ENCODE data around the gene MSI2. TPM values are rescaled to one million over a fixed set of nuclear protein-coding genes. Genes with fewer than 3 reads are reported as not detected.

The MSI2 gene
- total RNA-seq, 1 donor from 2014 or later: 21.1 TPM

DNA sequence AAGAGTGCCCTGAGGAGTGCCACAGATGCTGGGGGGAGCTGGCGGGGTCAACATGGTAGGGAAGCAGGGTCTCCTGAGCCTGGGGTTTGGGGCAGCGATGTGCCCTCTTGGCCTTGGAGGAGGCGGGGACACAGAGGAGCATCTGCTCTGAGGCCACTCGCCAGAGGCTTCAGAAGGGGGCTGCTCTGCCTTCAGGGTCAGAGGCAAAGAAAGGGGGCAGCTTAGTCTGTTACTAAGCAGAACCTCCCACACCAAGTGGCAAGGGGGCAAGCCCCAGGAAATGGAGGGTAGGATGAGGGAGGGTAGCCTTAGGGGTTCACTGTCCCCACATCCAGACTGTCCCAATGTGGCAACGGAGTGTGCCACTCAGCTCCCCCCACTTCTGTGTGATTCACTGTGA is 470.5 kb downstream of the MSI2 start:
- H3K27me3 ChIP-seq (ENCODE audit: control insufficient read depth, insufficient read depth, low read length): peaks cover 11% of the 10 kb centered on the region
- no peak overlapping the region for H3K4me3 ChIP-seq (ENCODE audit: low read depth, low read length)
- FAIRE-seq (no peak), DNase-seq (ENCODE audit: low read depth) (no peak)
- H3K36me3 ChIP-seq (ENCODE audit: control insufficient read depth, insufficient read depth, low read length): no peaks in the 10 kb centered on the region
- TF ChIP-seq, protein P1, sequence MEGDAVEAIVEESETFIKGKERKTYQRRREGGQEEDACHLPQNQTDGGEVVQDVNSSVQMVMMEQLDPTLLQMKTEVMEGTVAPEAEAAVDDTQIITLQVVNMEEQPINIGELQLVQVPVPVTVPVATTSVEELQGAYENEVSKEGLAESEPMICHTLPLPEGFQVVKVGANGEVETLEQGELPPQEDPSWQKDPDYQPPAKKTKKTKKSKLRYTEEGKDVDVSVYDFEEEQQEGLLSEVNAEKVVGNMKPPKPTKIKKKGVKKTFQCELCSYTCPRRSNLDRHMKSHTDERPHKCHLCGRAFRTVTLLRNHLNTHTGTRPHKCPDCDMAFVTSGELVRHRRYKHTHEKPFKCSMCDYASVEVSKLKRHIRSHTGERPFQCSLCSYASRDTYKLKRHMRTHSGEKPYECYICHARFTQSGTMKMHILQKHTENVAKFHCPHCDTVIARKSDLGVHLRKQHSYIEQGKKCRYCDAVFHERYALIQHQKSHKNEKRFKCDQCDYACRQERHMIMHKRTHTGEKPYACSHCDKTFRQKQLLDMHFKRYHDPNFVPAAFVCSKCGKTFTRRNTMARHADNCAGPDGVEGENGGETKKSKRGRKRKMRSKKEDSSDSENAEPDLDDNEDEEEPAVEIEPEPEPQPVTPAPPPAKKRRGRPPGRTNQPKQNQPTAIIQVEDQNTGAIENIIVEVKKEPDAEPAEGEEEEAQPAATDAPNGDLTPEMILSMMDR (IDR thresholded peaks at IDR 0.05; ENCODE audit: insufficient read depth, low read length, severe bottlenecking): no peak

DNA sequence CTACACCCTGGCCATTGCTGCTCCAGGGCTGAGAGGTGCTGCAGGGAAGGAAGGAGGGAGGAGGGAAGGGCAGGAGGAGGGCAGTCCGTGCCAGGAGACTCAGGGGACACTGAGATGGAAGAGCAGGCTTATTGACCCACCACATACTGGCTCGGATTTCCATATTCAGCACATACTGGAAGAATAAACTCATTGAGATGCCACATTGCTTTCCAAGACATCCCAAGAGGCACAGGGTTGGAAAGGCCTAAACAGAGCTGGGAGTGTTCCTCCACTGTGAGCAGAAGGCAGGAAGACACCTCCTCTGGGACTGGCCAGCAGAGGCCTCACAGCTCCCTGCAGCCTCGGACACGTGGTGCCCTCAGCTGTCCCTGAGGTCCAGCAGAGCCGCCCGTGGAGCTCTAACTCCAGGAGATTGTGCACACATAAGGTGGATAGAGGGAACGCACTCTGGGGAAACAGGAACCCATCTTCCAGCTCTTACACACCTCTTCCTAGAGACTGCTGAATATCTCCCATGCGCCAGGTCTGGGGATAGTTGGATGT is 471.4 kb downstream of the MSI2 start:
- no peak for FAIRE-seq
- no peaks in the 10 kb centered on the region for H3K36me3 ChIP-seq (ENCODE audit: control insufficient read depth, insufficient read depth, low read length)
- H3K27me3 ChIP-seq (ENCODE audit: control insufficient read depth, insufficient read depth, low read length): peaks cover 11% of the 10 kb centered on the region
- TF ChIP-seq, protein P1 (IDR thresholded peaks at IDR 0.05; ENCODE audit: insufficient read depth, low read length, severe bottlenecking): no peak
- no peak for DNase-seq (ENCODE audit: low read depth)
- no peak overlapping the region for H3K4me3 ChIP-seq (ENCODE audit: low read depth, low read length)

DNA sequence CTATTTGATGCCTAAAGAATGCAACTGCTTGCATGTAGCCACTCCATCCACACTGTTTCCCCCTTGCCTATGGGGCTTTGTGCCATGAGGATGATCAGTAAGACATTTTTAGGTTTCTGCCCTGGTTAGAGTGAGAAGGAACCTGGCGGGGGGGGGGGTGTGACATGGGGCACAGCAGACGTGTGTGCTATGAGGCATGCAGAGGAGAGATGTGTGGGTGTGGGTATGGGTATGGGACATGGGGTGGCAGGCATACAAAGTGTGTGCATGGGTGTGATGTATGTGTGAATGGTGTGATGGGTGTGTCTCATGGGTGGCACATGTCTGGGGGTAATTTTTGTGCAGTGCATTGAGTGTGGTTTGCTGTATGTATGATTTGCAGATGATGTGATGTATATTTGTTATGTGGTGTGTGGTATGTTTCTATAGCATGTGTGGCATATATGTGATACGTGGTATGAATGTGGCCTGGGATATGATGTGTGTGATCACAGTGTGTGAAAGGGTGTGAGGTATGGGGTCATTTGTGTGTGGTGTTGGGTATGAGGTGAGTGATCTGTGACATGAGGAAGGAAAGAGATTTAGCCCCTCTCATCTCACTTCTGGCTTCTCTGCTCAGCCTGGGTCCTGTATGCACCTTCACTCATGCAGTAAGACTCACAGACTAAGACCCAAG is 473.8 kb downstream of the MSI2 start:
- peak; percentile 76 for FAIRE-seq
- Histone ChIP-seq H3K36me3 (ENCODE audit: control insufficient read depth, insufficient read depth, low read length) (no peaks in the 10 kb centered on the region), H3K4me3 (ENCODE audit: low read depth, low read length) (no peak overlapping the region), H3K27me3 (ENCODE audit: control insufficient read depth, insufficient read depth, low read length) (peaks cover 9% of the 10 kb centered on the region)
- TF ChIP-seq, protein P1 (IDR thresholded peaks at IDR 0.05; ENCODE audit: insufficient read depth, low read length, severe bottlenecking): no peak
- DNase-seq (ENCODE audit: low read depth): no peak

DNA sequence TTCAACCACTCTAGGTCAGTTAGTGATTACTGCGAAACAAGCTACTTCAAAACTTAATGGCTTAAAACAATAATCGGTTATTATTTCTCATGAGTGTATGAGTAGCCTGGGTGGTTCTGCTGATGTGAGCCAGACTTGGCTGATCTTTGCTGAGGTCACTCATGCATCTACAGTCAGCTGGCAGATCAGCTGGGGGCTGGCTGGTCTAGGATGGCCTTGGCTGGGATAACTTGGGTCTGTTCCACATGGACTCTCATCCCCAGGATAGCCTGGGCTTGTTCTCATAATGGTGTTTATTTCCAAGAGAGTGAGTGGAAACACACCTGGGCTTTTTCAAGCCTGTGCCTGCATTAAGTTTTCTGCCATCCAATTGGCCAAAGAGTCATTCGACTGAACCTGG is 475.7 kb downstream of the MSI2 start:
- Histone ChIP-seq H3K36me3 (ENCODE audit: control insufficient read depth, insufficient read depth, low read length) (no peaks in the 10 kb centered on the region), H3K4me3 (ENCODE audit: low read depth, low read length) (no peak overlapping the region), H3K27me3 (ENCODE audit: control insufficient read depth, insufficient read depth, low read length) (peaks cover 11% of the 10 kb centered on the region)
- peak; percentile 4 for DNase-seq (ENCODE audit: low read depth)
- FAIRE-seq: no peak
- TF ChIP-seq, protein P1 (IDR thresholded peaks at IDR 0.05; ENCODE audit: insufficient read depth, low read length, severe bottlenecking): no peak

DNA sequence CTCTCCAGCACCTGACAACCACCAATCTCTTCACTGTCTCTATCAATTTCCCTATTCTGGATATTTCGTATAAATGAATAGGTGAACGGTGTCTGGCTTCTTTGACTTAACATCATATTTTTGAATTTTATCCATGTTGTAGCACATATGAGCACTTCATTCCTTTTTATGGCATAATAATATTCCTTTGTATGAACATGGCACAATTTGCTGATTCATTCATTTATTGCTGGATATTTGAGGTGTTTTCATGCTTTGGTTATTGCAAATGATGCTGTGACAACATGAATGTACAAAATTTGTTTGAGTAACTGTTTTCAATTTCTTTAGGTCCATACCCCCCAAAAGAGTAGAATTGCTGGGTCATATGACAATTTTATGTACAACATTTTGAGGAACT is 476.8 kb downstream of the MSI2 start:
- no peak overlapping the region for H3K4me3 ChIP-seq (ENCODE audit: low read depth, low read length)
- H3K36me3 ChIP-seq (ENCODE audit: control insufficient read depth, insufficient read depth, low read length): no peaks in the 10 kb centered on the region
- no peak for DNase-seq (ENCODE audit: low read depth)
- TF ChIP-seq, protein P1 (IDR thresholded peaks at IDR 0.05; ENCODE audit: insufficient read depth, low read length, severe bottlenecking): no peak
- peaks cover 9% of the 10 kb centered on the region for H3K27me3 ChIP-seq (ENCODE audit: control insufficient read depth, insufficient read depth, low read length)
- no peak for FAIRE-seq

Other genes starting within 250 kb of the MSI2 start
- 20.4 and 30.0 TPM in 2 replicates for gene AKAP1, start 171.3 kb upstream of the MSI2 start, total RNA-seq

Data from bronchial epithelial cell (primary cell).